ENCODE data around the gene RELA. TPM values are rescaled to one million over a fixed set of nuclear protein-coding genes. Genes with fewer than 3 reads are reported as not detected.

RELA gene
- 105 and 106 TPM in 2 replicates for total RNA-seq
- 78.7 and 89.5 TPM in 2 replicates for polyA plus RNA-seq
- polyA plus RNA-seq (2011; cell fraction: cytosol; rRNA removed), result 53.2 and 65.2 TPM in 2 replicates
- 150 and 181 TPM in 2 replicates for polyA plus RNA-seq (2011; cell fraction: nucleus; rRNA removed)
- 89.6 and 100 TPM in 2 replicates for polyA plus RNA-seq (2012)
- 45.7 and 70.9 TPM in 2 replicates for polyA minus RNA-seq
- polyA minus RNA-seq (2011; cell fraction: cytosol; rRNA and poly(A)+ RNA removed), result 35.8 TPM
- polyA minus RNA-seq (2011; cell fraction: nucleus; rRNA and poly(A)+ RNA removed), result 66.0 and 73.1 TPM in 2 replicates
- percentile 79 among the genes with signal in this experiment for Bru-seq, nascent RNA
- BruChase-seq, experiment 1, labeled RNA remaining after a 6-hour chase, result percentile 95 among the genes with signal in this experiment
- BruChase-seq, experiment 2, labeled RNA remaining after a 2-hour chase, result percentile 94 among the genes with signal in this experiment
- long read RNA-seq, transcript RELA-202 (11 exons, 2,700 nt), result major isoform, 51 of 103 reads
- long read RNA-seq, partial matches to known transcripts, result 25 of 103 reads
- long read RNA-seq, other reads (novel, unspliced or antisense), result 26 of 103 reads

GRCh38 chr11:65662799-65663638, at the start of gene RELA:
RELA (minus strand) TSS chr11:65662916; CDS start chr11:65662832, 84 bp downstream.
- peak within 1 kb of the TSS; percentile 91 for H3K27ac ChIP-seq (ENCODE audit: insufficient read depth, low read depth, low read length)
- POLR2A ChIA-PET, result interaction anchor here (0.6 to 2.6 kb wide), 7 partner anchors 10 to 340 kb away, joined by 3 to 19 read pairs (median 4); partner anchors contain the start of genes RNASEH2C and SIPA1
- BruUV-seq (replicated peaks), result TSS peak; percentile 84
- peak within 1 kb of the TSS; percentile 62 for H2AFZ ChIP-seq (ENCODE audit: low read depth, low read length)
- H4K20me1 ChIP-seq (replicated peaks; ENCODE audit: control insufficient read depth, extremely low read depth, insufficient read depth, low read length), result no peaks in the 10 kb centered on the region
- TF ChIP-seq GATA2 (IDR thresholded peaks at IDR 0.05; ENCODE audit: insufficient read depth, insufficient read length, low read depth, low read length) (no peak), MYC (IDR thresholded peaks at IDR 0.05; ENCODE audit: low read depth, low read length) (no peak), POLR2AphosphoS5 (IDR thresholded peaks at IDR 0.05; ENCODE audit: insufficient read depth, low read depth, low read length) (peak; percentile 89), EZH2 (IDR thresholded peaks at IDR 0.05; ENCODE audit: borderline replicate concordance, low read depth, low read length, severe bottlenecking) (no peak), POLR2A (IDR thresholded peaks at IDR 0.05; ENCODE audit: low read depth, low read length) (peak; percentile 87), JUN (IDR thresholded peaks at IDR 0.05; ENCODE audit: borderline replicate concordance, insufficient read depth, insufficient read length, low read depth) (no peak), FOS (IDR thresholded peaks at IDR 0.05; ENCODE audit: borderline replicate concordance, insufficient read depth, low read length) (peak; percentile 58), CTCF (IDR thresholded peaks at IDR 0.05; ENCODE audit: extremely low read depth in 1 of 2, insufficient read depth in 1 of 2, low read depth in 1 of 2, low read length in 2 of 2) (no peak)
- TF ChIP-seq, protein P1, sequence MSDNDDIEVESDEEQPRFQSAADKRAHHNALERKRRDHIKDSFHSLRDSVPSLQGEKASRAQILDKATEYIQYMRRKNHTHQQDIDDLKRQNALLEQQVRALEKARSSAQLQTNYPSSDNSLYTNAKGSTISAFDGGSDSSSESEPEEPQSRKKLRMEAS (IDR thresholded peaks at IDR 0.05; ENCODE audit: insufficient read depth, insufficient read length), result peak; percentile 1
- H3K27me3 ChIP-seq (ENCODE audit: control insufficient read depth in 2 of 2, insufficient read depth in 2 of 2, low read length in 2 of 2), result no peaks in the 10 kb centered on the region
- dilution Hi-C loops (cut with MboI; ENCODE audit: extremely low pct_ligation_motif_present, low sequenced_read_pairs) (no loop called here), intact Hi-C loops (cut with micrococcal nuclease) (loop anchor here (1.0 kb wide), 3 partner anchors 10 to 49 kb away; partner anchors contain the start of genes KAT5 and SIPA1)
- H3K4me1 ChIP-seq (ENCODE audit: control insufficient read depth, extremely low read depth, insufficient read depth, low read length), result peaks cover 18% of the 10 kb centered on the region
- FAIRE-seq (peak; percentile 87), DNase-seq (ENCODE audit: low read depth, low spot score) (peak; percentile 92)
- no peaks in the 10 kb centered on the region for H3K9me3 ChIP-seq (replicated peaks; ENCODE audit: control insufficient read depth, insufficient read depth, low read length)
- H3K4me2 ChIP-seq (ENCODE audit: insufficient read depth, low read length), result peak within 1 kb of the TSS; percentile 75
- CTCF ChIA-PET, result interaction anchor here (0.7 to 1.9 kb wide), 9 partner anchors 10 to 326 kb away, joined by 3 to 14 read pairs (median 4); partner anchors contain the start of genes FAM89B, KAT5, RNASEH2C and SIPA1
- peak within 1 kb of the TSS; percentile 90 for H3K9ac ChIP-seq (replicated peaks; ENCODE audit: extremely low read depth, insufficient read depth, low read length)
- no peaks in the 10 kb centered on the region for H3K9me1 ChIP-seq (replicated peaks; ENCODE audit: control insufficient read depth, extremely low read depth, insufficient read depth, low read length)
- H3K36me3 ChIP-seq (ENCODE audit: control insufficient read depth in 2 of 2, extremely low read depth in 1 of 2, insufficient read depth in 2 of 2, low read length in 2 of 2), result peaks cover 12 to 32% of the 10 kb centered on the region in 2 experiments
- peaks cover 36% of the 10 kb centered on the region for H3K79me2 ChIP-seq (ENCODE audit: control insufficient read depth, insufficient read depth, low read length)
- H3K4me3 ChIP-seq (replicated peaks in 1 of 3; ENCODE audit: insufficient read depth in 1 of 3, low read depth in 1 of 3, low read length in 3 of 3), result peak within 1 kb of the TSS; percentile 34 to 94 (median 77)

Data from endothelial cell of umbilical vein (primary cell).